Esophagus squamous epithelium (tissue), 4 donors: ENCODE data around the gene ANKS1B.

Source experiments
- POLR2A ChIP-seq, 4 donors: fragments of 450-650 bp; IDR thresholded peaks; one replicate each; pipeline ENCODE4 v1.6.1; 2017; ENCODE audit warnings: antibody characterized with exemption in 4 of 4, mild to moderate bottlenecking in 4 of 4, moderate library complexity in 3 of 4
- TF ChIP-seq, protein P1 (sequence below), 6 experiments: fragments of 450-650 bp in 4 of 6; fragments of 200-600 bp in 2 of 6; sonication (generic) in 2 of 6; IDR thresholded peaks; one replicate each; pipeline ENCODE4 v1.5.1; 2016 to 2019; ENCODE audit warnings: antibody characterized with exemption in 6 of 6, mild to moderate bottlenecking in 4 of 6, moderate library complexity in 4 of 6

GRCh38 chr12:98948343-98948949 is 1036.3 kb downstream of the ANKS1B start:
- TF ChIP-seq, protein P1, sequence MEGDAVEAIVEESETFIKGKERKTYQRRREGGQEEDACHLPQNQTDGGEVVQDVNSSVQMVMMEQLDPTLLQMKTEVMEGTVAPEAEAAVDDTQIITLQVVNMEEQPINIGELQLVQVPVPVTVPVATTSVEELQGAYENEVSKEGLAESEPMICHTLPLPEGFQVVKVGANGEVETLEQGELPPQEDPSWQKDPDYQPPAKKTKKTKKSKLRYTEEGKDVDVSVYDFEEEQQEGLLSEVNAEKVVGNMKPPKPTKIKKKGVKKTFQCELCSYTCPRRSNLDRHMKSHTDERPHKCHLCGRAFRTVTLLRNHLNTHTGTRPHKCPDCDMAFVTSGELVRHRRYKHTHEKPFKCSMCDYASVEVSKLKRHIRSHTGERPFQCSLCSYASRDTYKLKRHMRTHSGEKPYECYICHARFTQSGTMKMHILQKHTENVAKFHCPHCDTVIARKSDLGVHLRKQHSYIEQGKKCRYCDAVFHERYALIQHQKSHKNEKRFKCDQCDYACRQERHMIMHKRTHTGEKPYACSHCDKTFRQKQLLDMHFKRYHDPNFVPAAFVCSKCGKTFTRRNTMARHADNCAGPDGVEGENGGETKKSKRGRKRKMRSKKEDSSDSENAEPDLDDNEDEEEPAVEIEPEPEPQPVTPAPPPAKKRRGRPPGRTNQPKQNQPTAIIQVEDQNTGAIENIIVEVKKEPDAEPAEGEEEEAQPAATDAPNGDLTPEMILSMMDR (IDR thresholded peaks at IDR 0.05): no peak
- no peak for TF ChIP-seq POLR2A (IDR thresholded peaks at IDR 0.05)
